Neuronal stem cell (in vitro differentiated cells): ENCODE measurements around the gene CDK5RAP3.

Experiments
- DNase-seq: peaks from one replicate; pipeline ENCODE4 v3.0.0-alpha.2; 2013; ENCODE audit warnings: low spot score
- H2AFZ ChIP-seq: one replicate; pipeline ENCODE4 v1.6.1; 2013; ENCODE audit warnings: mild to moderate bottlenecking, low read length, inconsistent platforms
- H2AK5ac ChIP-seq: 2 replicates; pipeline ENCODE4 v1.6.1; 2013; ENCODE audit warnings: low read depth, mild to moderate bottlenecking, inconsistent platforms, low read length, moderate library complexity, mixed read lengths
- H2BK120ac ChIP-seq: 2 replicates; pipeline ENCODE4 v1.6.1; 2013; ENCODE audit warnings: low read depth, mild to moderate bottlenecking, inconsistent platforms, low read length, moderate library complexity, mixed read lengths
- H2BK12ac ChIP-seq: one replicate; pipeline ENCODE4 v1.6.1; 2013; ENCODE audit warnings: low read length, inconsistent platforms
- H2BK15ac ChIP-seq: 2 replicates; pipeline ENCODE4 v1.6.1; 2013; ENCODE audit warnings: mild to moderate bottlenecking, low read length, inconsistent platforms, mixed read lengths
- H2BK5ac ChIP-seq: one replicate; pipeline ENCODE4 v1.6.1; 2013; ENCODE audit warnings: inconsistent platforms, mild to moderate bottlenecking, low read length, moderate library complexity
- H3K14ac ChIP-seq: one replicate; pipeline ENCODE4 v1.6.1; 2013; ENCODE audit warnings: low read length, inconsistent platforms
- H3K18ac ChIP-seq: 2 replicates; pipeline ENCODE4 v1.6.1; 2013; ENCODE audit warnings: low read length, inconsistent platforms
- H3K23ac ChIP-seq: 2 replicates; pipeline ENCODE4 v1.6.1; 2013; ENCODE audit warnings: low read depth, mild to moderate bottlenecking, mixed read lengths, low read length, inconsistent platforms; ENCODE audit not compliant: poor library complexity
- H3K27ac ChIP-seq: replicated peaks from 3 replicates; pipeline ENCODE4 v1.5.1; 2013; ENCODE audit warnings: low read length, inconsistent platforms
- H3K27me3 ChIP-seq, 3 experiments: 2 replicates each; pipeline ENCODE4 v1.6.1; 2013; ENCODE audit warnings: low read length in 3 of 3, mild to moderate bottlenecking in 2 of 3, inconsistent platforms in 1 of 3, low read depth in 1 of 3, mixed read lengths in 1 of 3, moderate library complexity in 1 of 3; ENCODE audit not compliant: control insufficient read depth in 3 of 3, insufficient read depth in 3 of 3
- H3K36me3 ChIP-seq, 2 donors: replicated peaks in 1 of 2; 2 replicates each; pipeline ENCODE4 v1.6.1; 2013; ENCODE audit warnings: low read length in 2 of 2; ENCODE audit not compliant: control insufficient read depth in 2 of 2, insufficient read depth in 2 of 2
- H3K4ac ChIP-seq: 2 replicates; pipeline ENCODE4 v1.6.1; 2013; ENCODE audit warnings: inconsistent platforms, mild to moderate bottlenecking, low read length, moderate library complexity
- H3K4me1 ChIP-seq, 2 donors: 1 replicate in 1 of 2; 2 replicates in 1 of 2; pipeline ENCODE4 v1.6.1; 2013; ENCODE audit warnings: low read length in 2 of 2, low read depth in 1 of 2; ENCODE audit not compliant: control insufficient read depth in 2 of 2, insufficient read depth in 1 of 2
- H3K4me2 ChIP-seq: one replicate; pipeline ENCODE4 v1.6.1; 2013; ENCODE audit warnings: mild to moderate bottlenecking, low read length, inconsistent platforms; ENCODE audit not compliant: insufficient read depth, poor library complexity, severe bottlenecking
- H3K4me3 ChIP-seq, 2 donors: 2 replicates each; pipeline ENCODE4 v1.5.1; 2013; ENCODE audit warnings: low read length in 2 of 2, mild to moderate bottlenecking in 2 of 2, inconsistent platforms in 1 of 2, moderate library complexity in 1 of 2
- H3K79me1 ChIP-seq: one replicate; pipeline ENCODE4 v1.6.1; 2013; ENCODE audit warnings: low read depth, mild to moderate bottlenecking, inconsistent platforms, low read length, moderate library complexity
- H3K9ac ChIP-seq: one replicate; pipeline ENCODE4 v1.6.1; 2013; ENCODE audit warnings: mild to moderate bottlenecking, low read depth, low read length, inconsistent platforms; ENCODE audit not compliant: poor library complexity
- H3K9me3 ChIP-seq, 2 donors: replicated peaks in 1 of 2; 2 replicates each; pipeline versions ENCODE3 to v1.6.1; 2013; ENCODE audit warnings: low read length in 2 of 2, mild to moderate bottlenecking in 2 of 2, inconsistent platforms in 1 of 2, low read depth in 1 of 2, mixed read lengths in 1 of 2, moderate library complexity in 1 of 2; ENCODE audit not compliant: control insufficient read depth in 2 of 2, insufficient read depth in 1 of 2
- H4K8ac ChIP-seq: one replicate; pipeline ENCODE4 v1.6.1; 2013; ENCODE audit warnings: low read depth, mild to moderate bottlenecking, inconsistent platforms, low read length, moderate library complexity
- H4K91ac ChIP-seq: one replicate; pipeline ENCODE4 v1.6.1; 2013; ENCODE audit warnings: low read length, low read depth, mild to moderate bottlenecking, inconsistent platforms; ENCODE audit not compliant: poor library complexity
- WGBS, 2 donors: extraction: QIAGEN DNeasy Blood & Tissue Kit; methylation state at CpG; one replicate each; pipeline ENCODE4 v1.1.7; 2013; ENCODE audit warnings: missing lambda C conversion rate in 2 of 2, mixed read lengths in 1 of 2; ENCODE audit not compliant: insufficient read length in 2 of 2, insufficient replicate concordance in 1 of 2; ENCODE audit errors: extremely low coverage in 2 of 2; 5-methylcytosine and 5-hydroxymethylcytosine counted together

Gene CDK5RAP3

DNA sequence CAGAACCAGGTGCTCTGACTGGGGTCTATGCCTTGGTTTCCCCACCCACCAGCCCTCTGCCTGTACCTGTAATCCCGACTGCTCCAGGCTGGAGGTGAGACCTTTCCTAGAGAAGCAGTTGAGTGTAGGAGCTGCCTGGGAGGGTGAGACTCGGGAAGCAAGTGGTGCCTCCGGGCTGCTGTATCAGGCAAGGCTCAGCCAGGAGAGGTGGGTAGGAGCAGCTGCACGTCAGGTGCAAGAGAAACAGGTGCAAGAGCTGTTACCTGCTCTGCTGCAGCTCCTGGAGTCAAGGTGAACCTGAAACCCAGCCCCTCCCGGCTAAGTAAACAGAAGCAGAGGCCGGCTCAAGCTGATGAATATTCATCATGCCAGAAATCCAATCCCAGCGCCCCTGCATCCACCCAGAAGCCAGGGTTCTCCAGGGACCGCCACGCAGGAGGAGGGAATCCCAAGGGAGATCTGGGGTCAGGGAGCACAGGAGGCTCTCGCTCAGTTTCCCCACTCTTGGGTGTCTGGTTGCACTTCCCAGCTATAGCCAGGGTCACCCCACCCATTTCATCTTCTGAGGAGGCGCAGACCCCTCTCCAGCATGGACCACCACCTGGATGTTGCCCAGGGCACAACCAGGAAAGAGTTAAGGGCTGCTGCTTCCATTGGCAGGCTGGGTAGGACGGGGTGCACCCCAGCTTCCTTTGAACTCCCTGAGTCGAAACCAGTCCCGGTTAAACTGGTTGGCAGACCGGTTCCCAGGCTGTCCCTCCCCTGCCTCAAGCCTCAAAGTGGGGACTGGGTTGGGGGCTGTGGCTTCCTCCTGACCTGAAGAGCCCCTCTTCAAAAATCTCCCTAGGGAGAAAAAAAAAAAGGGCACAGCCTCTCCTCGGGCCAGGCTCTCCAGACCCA is 13.1 kb upstream of the CDK5RAP3 start, which contains the start of gene PRR15L:
TSS of gene PRR15L (minus strand) at position 293 of the 900 bp plus-strand sequence. CDS start 4,649 bp downstream, outside the sequence.
- DNase-seq = no peak
- Histone ChIP-seq H3K9me3 (no peaks in the 10 kb centered on the region), H3K4me3 (no peak within 1 kb of the TSS), H2BK120ac (no peak within 1 kb of the TSS), H3K27ac (no peak within 1 kb of the TSS), H3K18ac (peak within 1 kb of the TSS; percentile 55), H3K9ac (peak within 1 kb of the TSS; percentile 64), H2BK5ac (no peak within 1 kb of the TSS), H3K79me1 (no peaks in the 10 kb centered on the region), H2AK5ac (peak within 1 kb of the TSS; percentile 23), H3K4me2 (no peak within 1 kb of the TSS), H2BK15ac (no peak within 1 kb of the TSS), H3K23ac (peak within 1 kb of the TSS; percentile 13), H3K14ac (peak within 1 kb of the TSS; percentile 28), H4K8ac (no peak within 1 kb of the TSS), H3K4me1 (peaks cover 8 to 10% of the 10 kb centered on the region in 2 donors), H3K36me3 (no peaks in the 10 kb centered on the region), H3K4ac (no peak within 1 kb of the TSS), H4K91ac (no peak within 1 kb of the TSS), H2AFZ (no peak within 1 kb of the TSS), H3K27me3 (peaks cover 0 to 46% (median 3%) of the 10 kb centered on the region in 3 experiments), H2BK12ac (peak within 1 kb of the TSS; percentile 30)
- WGBS, 2 donors = no CpG with 5 or more reads among the region's 16 CpGs

GRCh38 chr17:47959825-47960655 is 10.9 kb upstream of the CDK5RAP3 start:
- no peak overlapping the region for H3K14ac ChIP-seq
- peaks cover 0 to 46% (median 3%) of the 10 kb centered on the region in 3 experiments for H3K27me3 ChIP-seq
- no peak overlapping the region for H3K4me2 ChIP-seq
- H3K36me3 ChIP-seq = no peaks in the 10 kb centered on the region
- no peak overlapping the region for H3K18ac ChIP-seq
- H4K8ac ChIP-seq = no peak overlapping the region
- no peak for DNase-seq
- H3K9me3 ChIP-seq = no peaks in the 10 kb centered on the region
- H3K4me1 ChIP-seq = peaks cover 8 to 10% of the 10 kb centered on the region in 2 donors
- H2AFZ ChIP-seq = no peak overlapping the region
- H3K23ac ChIP-seq = no peak overlapping the region
- H2BK12ac ChIP-seq = no peak overlapping the region
- H3K4me3 ChIP-seq = no peak overlapping the region
- no peaks in the 10 kb centered on the region for H3K79me1 ChIP-seq
- WGBS, 2 donors = no CpG with 5 or more reads among the region's 8 CpGs
- no peak overlapping the region for H3K4ac ChIP-seq
- no peak overlapping the region for H2BK120ac ChIP-seq
- no peak overlapping the region for H3K27ac ChIP-seq
- H3K9ac ChIP-seq = no peak overlapping the region
- no peak overlapping the region for H2BK15ac ChIP-seq
- no peak overlapping the region for H4K91ac ChIP-seq
- no peak overlapping the region for H2BK5ac ChIP-seq
- no peak overlapping the region for H2AK5ac ChIP-seq

DNA sequence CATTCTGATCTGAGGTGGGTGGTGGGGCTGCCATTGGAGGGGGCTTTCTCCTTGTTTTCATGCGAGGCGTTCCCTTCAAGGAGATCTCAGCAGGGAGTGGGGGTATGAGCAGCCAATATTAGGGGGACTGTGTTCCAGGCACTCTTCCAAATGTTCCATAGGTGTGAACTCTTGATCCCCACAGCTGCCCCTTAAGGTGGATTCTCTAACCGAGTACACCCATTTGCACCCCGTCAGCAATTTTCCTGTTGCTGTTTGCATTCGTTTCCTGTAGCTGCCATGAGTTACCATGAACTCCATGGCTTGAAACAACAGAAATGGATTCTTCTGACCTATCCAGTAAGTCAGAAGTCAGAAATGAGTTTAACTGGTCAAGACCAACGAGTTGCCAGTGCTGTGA is 9.5 kb upstream of the CDK5RAP3 start:
- no peak overlapping the region for H3K27ac ChIP-seq
- no peak for DNase-seq
- peaks cover 8 to 10% of the 10 kb centered on the region in 2 donors for H3K4me1 ChIP-seq
- H3K18ac ChIP-seq = no peak overlapping the region
- no peak overlapping the region for H3K9ac ChIP-seq
- no CpG with 5 or more reads among the region's 6 CpGs for WGBS, 2 donors
- H4K8ac ChIP-seq = no peak overlapping the region
- H3K4me2 ChIP-seq = no peak overlapping the region
- H2BK15ac ChIP-seq = no peak overlapping the region
- H3K14ac ChIP-seq = no peak overlapping the region
- no peak overlapping the region for H2BK120ac ChIP-seq
- no peaks in the 10 kb centered on the region for H3K9me3 ChIP-seq
- H2BK5ac ChIP-seq = no peak overlapping the region
- no peaks in the 10 kb centered on the region for H3K36me3 ChIP-seq
- H3K4me3 ChIP-seq = no peak overlapping the region
- no peak overlapping the region for H4K91ac ChIP-seq
- no peak overlapping the region for H3K4ac ChIP-seq
- peaks cover 0 to 41% (median 3%) of the 10 kb centered on the region in 3 experiments for H3K27me3 ChIP-seq
- no peak overlapping the region for H2AK5ac ChIP-seq
- no peak overlapping the region for H2AFZ ChIP-seq
- H2BK12ac ChIP-seq = no peak overlapping the region
- H3K79me1 ChIP-seq = no peaks in the 10 kb centered on the region
- no peak overlapping the region for H3K23ac ChIP-seq

GRCh38 chr17:47962901-47963300 is 8.0 kb upstream of the CDK5RAP3 start:
- Histone ChIP-seq H2BK12ac (no peak overlapping the region), H2BK15ac (no peak overlapping the region), H3K4me3 (no peak overlapping the region), H3K9me3 (no peaks in the 10 kb centered on the region), H3K23ac (no peak overlapping the region), H3K27me3 (peaks cover 0 to 35% (median 0%) of the 10 kb centered on the region in 3 experiments), H4K91ac (no peak overlapping the region), H3K4me1 (peaks cover under 1 to 1% of the 10 kb centered on the region in 2 donors), H2BK120ac (no peak overlapping the region), H3K4ac (no peak overlapping the region), H3K14ac (no peak overlapping the region), H3K9ac (no peak overlapping the region), H2BK5ac (no peak overlapping the region), H3K27ac (no peak overlapping the region), H3K36me3 (no peaks in the 10 kb centered on the region), H2AK5ac (no peak overlapping the region), H3K79me1 (no peaks in the 10 kb centered on the region), H3K18ac (no peak overlapping the region), H2AFZ (no peak overlapping the region), H4K8ac (no peak overlapping the region), H3K4me2 (no peak overlapping the region)
- no CpG with 5 or more reads among the region's 3 CpGs for WGBS, 2 donors
- DNase-seq = no peak
